Activated naive CD8-positive, alpha-beta T cell treated with anti-CD3 and anti-CD28 coated beads, Interleukin-2, amount 50 U/mL, for 24 hours (primary cell): ENCODE results near the gene CCDC198.

Experiments
- ATAC-seq: fragments of 150-1000 bp; cut with Tn5 transposase; one replicate; pipeline ENCODE4 v1.10.0; 2021
- DNase-seq: peaks from one replicate; pipeline ENCODE4 v3.0.0; 2021
- H3K27ac Mint-ChIP-seq: one replicate; pipeline ENCODE4 v1.8.0; 2021; ENCODE audit warnings: mild to moderate bottlenecking, mixed read lengths
- H3K27me3 Mint-ChIP-seq: one replicate; pipeline ENCODE4 v1.8.0; 2021; ENCODE audit warnings: mixed read lengths
- H3K36me3 Mint-ChIP-seq: one replicate; pipeline ENCODE4 v1.8.0; 2021; ENCODE audit warnings: low read depth, mixed read lengths
- H3K4me1 Mint-ChIP-seq: one replicate; pipeline ENCODE4 v1.8.0; 2021; ENCODE audit warnings: mixed read lengths
- H3K4me3 Mint-ChIP-seq: one replicate; pipeline ENCODE4 v1.8.0; 2021; ENCODE audit warnings: mild to moderate bottlenecking, moderate library complexity, mixed read lengths
- H3K9me3 Mint-ChIP-seq: one replicate; pipeline ENCODE4 v1.8.0; 2021; ENCODE audit warnings: mixed read lengths

CCDC198 gene

GRCh38 chr14:57486767-57487379 lies 6.8 kb downstream of the CCDC198 start:
- Mint-ChIP-seq H3K4me1 (no peaks in the 10 kb centered on the region), H3K9me3 (no peaks in the 10 kb centered on the region), H3K36me3 (no peaks in the 10 kb centered on the region), H3K4me3 (no peak overlapping the region), H3K27ac (no peak overlapping the region), H3K27me3 (peaks cover 3% of the 10 kb centered on the region)
- DNase-seq (no peak), ATAC-seq (no peak)

DNA sequence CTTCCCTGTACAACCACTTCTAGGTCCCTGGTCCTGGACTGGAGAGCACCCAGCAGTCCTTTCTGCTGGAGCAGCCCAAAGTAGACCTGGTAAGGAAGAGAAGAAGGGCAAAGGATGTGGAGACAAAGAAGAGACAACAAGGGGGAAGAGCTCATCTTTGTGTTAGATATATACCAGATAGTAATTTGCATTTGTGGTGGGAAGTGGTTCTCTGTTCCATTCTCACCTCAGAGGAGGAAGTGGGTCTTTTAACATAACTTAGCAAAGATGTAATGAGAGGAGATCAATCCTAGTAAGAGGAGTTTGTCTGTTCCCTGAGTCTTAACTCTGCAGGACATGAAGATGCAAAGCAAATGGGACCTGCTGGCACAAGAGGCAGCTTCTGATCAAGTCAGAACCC lies 8.0 kb downstream of the CCDC198 start:
- no peak for DNase-seq
- Mint-ChIP-seq H3K4me3 (no peak overlapping the region), H3K27ac (no peak overlapping the region), H3K9me3 (no peaks in the 10 kb centered on the region), H3K4me1 (no peaks in the 10 kb centered on the region), H3K27me3 (peaks cover 3% of the 10 kb centered on the region), H3K36me3 (no peaks in the 10 kb centered on the region)
- no peak for ATAC-seq

DNA sequence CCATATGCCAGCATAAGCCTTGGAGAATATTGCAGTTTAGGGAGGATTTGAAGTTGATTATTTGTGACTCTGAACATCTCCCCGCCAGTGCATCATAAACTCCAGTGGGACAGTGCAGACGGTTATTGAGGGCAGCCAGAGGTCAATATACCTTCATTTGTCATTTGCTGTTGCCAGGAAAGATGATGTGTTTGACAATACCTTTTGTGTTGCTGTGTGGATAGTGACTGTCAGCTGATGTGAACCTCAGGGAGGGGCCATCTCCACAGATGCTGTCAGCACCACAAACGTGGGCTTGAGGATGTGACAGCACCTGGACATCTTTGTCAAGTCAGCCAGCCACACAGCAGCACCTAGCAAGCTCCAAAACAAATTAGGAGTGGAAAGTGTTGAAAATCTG lies 11.5 kb downstream of the CCDC198 start:
- no peaks in the 10 kb centered on the region for H3K9me3 Mint-ChIP-seq
- no peak for ATAC-seq
- H3K27me3 Mint-ChIP-seq, result no peaks in the 10 kb centered on the region
- DNase-seq, result no peak
- no peaks in the 10 kb centered on the region for H3K36me3 Mint-ChIP-seq
- H3K4me1 Mint-ChIP-seq, result no peaks in the 10 kb centered on the region
- no peak overlapping the region for H3K27ac Mint-ChIP-seq
- H3K4me3 Mint-ChIP-seq, result no peak overlapping the region

DNA sequence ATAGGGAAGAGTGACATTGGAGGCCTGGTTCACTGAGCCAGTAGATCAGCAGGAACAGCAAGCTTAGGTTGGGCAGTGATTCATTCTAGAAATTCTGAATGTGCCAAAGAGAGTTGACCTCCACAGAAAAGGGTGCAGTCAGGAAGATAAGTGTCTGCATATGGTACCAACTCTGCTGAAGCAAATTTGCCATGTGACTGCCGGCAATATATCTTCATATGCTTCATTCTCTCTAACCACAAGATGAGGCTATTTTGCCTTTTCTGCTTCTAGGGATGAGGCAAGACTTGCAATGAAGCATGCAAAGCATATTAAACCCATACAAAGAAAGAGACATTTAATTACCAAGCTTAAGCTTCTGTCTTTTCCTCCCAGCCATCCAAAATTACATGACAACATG lies 13.6 kb downstream of the CCDC198 start:
- no peak for ATAC-seq
- no peak for DNase-seq
- no peaks in the 10 kb centered on the region for H3K27me3 Mint-ChIP-seq
- H3K36me3 Mint-ChIP-seq, result no peaks in the 10 kb centered on the region
- H3K4me3 Mint-ChIP-seq, result no peak overlapping the region
- no peak overlapping the region for H3K27ac Mint-ChIP-seq
- no peaks in the 10 kb centered on the region for H3K4me1 Mint-ChIP-seq
- H3K9me3 Mint-ChIP-seq, result no peaks in the 10 kb centered on the region

DNA sequence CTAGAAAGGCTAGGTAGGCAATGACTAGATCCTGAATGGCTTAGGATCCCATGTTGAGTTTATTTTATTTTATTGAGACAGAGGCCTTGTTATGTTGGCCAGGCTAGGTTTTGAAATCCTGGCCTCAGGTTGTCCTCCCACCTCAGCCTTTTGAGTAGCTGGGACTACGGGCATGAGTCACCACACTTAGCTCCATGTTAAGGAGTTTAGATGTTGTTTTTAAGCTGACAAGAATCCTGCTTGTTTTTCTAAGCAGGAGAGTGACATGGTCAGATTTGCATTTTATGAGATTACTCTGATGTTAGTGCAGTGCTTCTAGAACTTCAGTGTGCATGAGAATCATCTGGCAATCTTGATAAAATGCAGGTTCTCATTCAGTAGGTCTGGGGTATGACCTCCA lies 14.5 kb downstream of the CCDC198 start:
- no peaks in the 10 kb centered on the region for H3K36me3 Mint-ChIP-seq
- no peak for DNase-seq
- H3K9me3 Mint-ChIP-seq, result no peaks in the 10 kb centered on the region
- no peaks in the 10 kb centered on the region for H3K27me3 Mint-ChIP-seq
- ATAC-seq, result no peak
- no peaks in the 10 kb centered on the region for H3K4me1 Mint-ChIP-seq
- H3K4me3 Mint-ChIP-seq, result no peak overlapping the region
- H3K27ac Mint-ChIP-seq, result no peak overlapping the region

GRCh38 chr14:57478050-57478449 lies 15.6 kb downstream of the CCDC198 start:
- Mint-ChIP-seq H3K27me3 (no peaks in the 10 kb centered on the region), H3K9me3 (no peaks in the 10 kb centered on the region), H3K27ac (no peak overlapping the region), H3K4me3 (no peak overlapping the region), H3K4me1 (no peaks in the 10 kb centered on the region), H3K36me3 (no peaks in the 10 kb centered on the region)
- no peak for ATAC-seq
- no peak for DNase-seq

DNA sequence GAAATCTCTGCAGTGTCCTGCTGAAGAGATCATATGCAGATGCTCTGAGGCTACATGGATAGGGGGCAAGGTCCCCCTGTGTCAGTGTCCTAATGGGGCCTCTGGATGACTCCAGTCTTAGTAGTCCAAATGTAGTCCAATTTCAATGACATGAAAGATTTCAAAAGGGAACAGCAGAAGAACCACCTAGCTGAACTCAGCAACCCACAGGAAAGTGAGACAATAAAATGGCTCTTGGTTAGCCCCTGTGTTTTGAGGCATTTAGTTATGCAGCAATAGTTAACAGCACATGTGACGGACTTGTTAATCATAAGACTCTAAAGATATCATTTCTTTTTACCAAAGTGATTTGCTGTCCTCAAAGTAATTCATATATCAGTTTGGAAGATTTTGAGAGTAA lies 22.7 kb downstream of the CCDC198 start:
- no peaks in the 10 kb centered on the region for H3K9me3 Mint-ChIP-seq
- ATAC-seq, result no peak

GRCh38 chr14:57464008-57464730 lies 29.5 kb downstream of the CCDC198 start:
- no peak overlapping the region for H3K27ac Mint-ChIP-seq
- ATAC-seq, result no peak

More for the DNA sequence above, 22.7 kb downstream of the CCDC198 start:
- H3K27me3 Mint-ChIP-seq, result peaks cover 3% of the 10 kb centered on the region
- no peak overlapping the region for H3K4me3 Mint-ChIP-seq
- no peak overlapping the region for H3K27ac Mint-ChIP-seq
- no peaks in the 10 kb centered on the region for H3K36me3 Mint-ChIP-seq
- DNase-seq, result no peak
- no peaks in the 10 kb centered on the region for H3K4me1 Mint-ChIP-seq

GRCh38 chr14:57462551-57462950 lies 31.1 kb downstream of the CCDC198 start:
- peaks cover 4% of the 10 kb centered on the region for H3K27me3 Mint-ChIP-seq
- H3K4me1 Mint-ChIP-seq, result no peaks in the 10 kb centered on the region
- H3K36me3 Mint-ChIP-seq, result no peaks in the 10 kb centered on the region
- ATAC-seq, result no peak
- no peak for DNase-seq
- H3K4me3 Mint-ChIP-seq, result no peak overlapping the region
- no peaks in the 10 kb centered on the region for H3K9me3 Mint-ChIP-seq
- H3K27ac Mint-ChIP-seq, result no peak overlapping the region

More at GRCh38 chr14:57464008-57464730, 29.5 kb downstream of the CCDC198 start:
- no peaks in the 10 kb centered on the region for H3K36me3 Mint-ChIP-seq
- peaks cover 2% of the 10 kb centered on the region for H3K27me3 Mint-ChIP-seq
- no peaks in the 10 kb centered on the region for H3K9me3 Mint-ChIP-seq
- no peak overlapping the region for H3K4me3 Mint-ChIP-seq
- no peaks in the 10 kb centered on the region for H3K4me1 Mint-ChIP-seq
- no peak for DNase-seq

GRCh38 chr14:57461777-57462320 lies 31.8 kb downstream of the CCDC198 start:
- H3K4me1 Mint-ChIP-seq, result no peaks in the 10 kb centered on the region
- H3K36me3 Mint-ChIP-seq, result no peaks in the 10 kb centered on the region
- peaks cover 4% of the 10 kb centered on the region for H3K27me3 Mint-ChIP-seq
- H3K9me3 Mint-ChIP-seq, result no peaks in the 10 kb centered on the region
- no peak overlapping the region for H3K27ac Mint-ChIP-seq
- no peak overlapping the region for H3K4me3 Mint-ChIP-seq
- no peak for DNase-seq
- no peak for ATAC-seq

DNA sequence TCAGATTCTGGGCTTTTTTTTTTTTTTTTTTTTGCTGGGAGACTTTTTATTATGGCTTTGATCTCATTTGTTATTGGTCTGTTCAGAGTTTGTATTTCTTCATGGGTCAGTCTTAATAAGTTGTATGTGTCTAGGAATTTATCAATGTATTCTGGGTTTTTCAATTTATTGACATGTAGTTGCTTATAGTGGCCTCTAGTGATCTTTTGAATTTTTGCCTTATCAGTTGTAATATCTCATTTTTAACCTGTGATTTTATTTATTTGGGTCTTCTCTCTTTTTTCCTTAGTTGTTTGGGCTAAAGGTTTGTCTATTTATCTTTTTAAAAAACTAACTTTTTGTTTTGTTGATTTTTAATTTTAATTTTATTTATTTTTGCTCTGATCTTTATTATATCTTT lies 57.7 kb downstream of the CCDC198 start:
- ATAC-seq (no peak), DNase-seq (no peak)
- Mint-ChIP-seq H3K9me3 (peaks cover 6% of the 10 kb centered on the region), H3K36me3 (peaks cover 1% of the 10 kb centered on the region), H3K4me1 (no peaks in the 10 kb centered on the region), H3K27me3 (peaks cover 2% of the 10 kb centered on the region), H3K4me3 (no peak overlapping the region), H3K27ac (no peak overlapping the region)

DNA sequence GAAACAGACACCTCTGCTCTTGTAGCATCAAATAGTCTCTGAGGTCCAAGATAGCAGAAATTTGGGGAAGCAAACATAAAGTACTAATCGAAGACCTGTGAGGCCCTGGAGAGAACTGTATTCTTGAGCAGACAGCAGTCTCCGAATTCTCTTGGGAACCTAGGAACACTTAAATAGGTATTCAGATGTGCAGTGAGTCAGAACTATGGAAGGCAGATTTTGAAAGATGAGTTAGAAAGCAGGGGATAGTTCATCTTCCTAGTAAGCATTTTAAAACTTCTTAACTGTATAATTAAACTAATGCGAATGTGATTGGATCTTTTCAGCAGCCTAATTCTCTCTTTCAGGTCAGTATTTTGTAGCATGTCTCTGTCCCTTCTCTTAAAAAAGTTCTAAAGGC lies 72.7 kb downstream of the CCDC198 start:
- Mint-ChIP-seq H3K9me3 (no peaks in the 10 kb centered on the region), H3K27me3 (peaks cover 1% of the 10 kb centered on the region), H3K4me1 (no peaks in the 10 kb centered on the region)

GRCh38 chr14:57420033-57420432 lies 73.6 kb downstream of the CCDC198 start:
- H3K36me3 Mint-ChIP-seq, result no peaks in the 10 kb centered on the region
- H3K9me3 Mint-ChIP-seq, result no peaks in the 10 kb centered on the region
- no peaks in the 10 kb centered on the region for H3K27me3 Mint-ChIP-seq
- no peak overlapping the region for H3K4me3 Mint-ChIP-seq
- no peak for ATAC-seq
- no peak overlapping the region for H3K27ac Mint-ChIP-seq
- DNase-seq, result no peak
- H3K4me1 Mint-ChIP-seq, result no peaks in the 10 kb centered on the region

More for the DNA sequence above, 72.7 kb downstream of the CCDC198 start:
- ATAC-seq (no peak), DNase-seq (no peak)
- H3K4me3 Mint-ChIP-seq, result no peak overlapping the region
- no peaks in the 10 kb centered on the region for H3K36me3 Mint-ChIP-seq
- no peak overlapping the region for H3K27ac Mint-ChIP-seq
